K562 (cell line): ENCODE data around the gene CTBS.

Experiments used
- ELF4 ChIP-seq: fragments of 450-650 bp; formaldehyde crosslinking; IDR thresholded peaks from 2 replicates; pipeline ENCODE4 v1.4.0; 2022; ENCODE audit warnings: missing genetic modification characterization
- GABPB1 ChIP-seq: sonication (generic); formaldehyde crosslinking; IDR thresholded peaks from 2 replicates; pipeline ENCODE4 v1.8.0; 2022; ENCODE audit warnings: mild to moderate bottlenecking, missing genetic modification reagents
- MIER1 ChIP-seq: fragments of 450-650 bp; IDR thresholded peaks from 2 replicates; pipeline ENCODE4 v1.6.1; 2016; ENCODE audit warnings: antibody characterized with exemption, mild to moderate bottlenecking, low read depth
- NFIX ChIP-seq: fragments of 250-450 bp; sonication (Bioruptor Pico); IDR thresholded peaks from 2 replicates; pipeline ENCODE4 v1.4.0; 2020; ENCODE audit warnings: low read depth, mild to moderate bottlenecking, moderate library complexity
- NFRKB ChIP-seq: fragments of 450-650 bp; IDR thresholded peaks from 2 replicates; pipeline ENCODE4 v1.6.1; 2016; ENCODE audit warnings: low read depth
- TCF7L2 ChIP-seq: fragments of 150-350 bp; IDR thresholded peaks from 2 replicates; pipeline ENCODE4 v1.6.1; 2016; ENCODE audit warnings: low read depth, mild to moderate bottlenecking, low read length, moderate library complexity
- ZBTB8A ChIP-seq: fragments of 450-650 bp; IDR thresholded peaks from 2 replicates; pipeline ENCODE4 v1.6.1; 2018; ENCODE audit warnings: mild to moderate bottlenecking, moderate library complexity; ENCODE audit not compliant: partially characterized antibody
- ZNF274 ChIP-seq: IDR thresholded peaks from 2 replicates; pipeline ENCODE4 v1.6.1; 2011; ENCODE audit warnings: low read depth, mild to moderate bottlenecking, low read length, moderate library complexity, borderline replicate concordance
- ZNF41 ChIP-seq: fragments of 250-450 bp; sonication (Bioruptor Pico); conservative IDR thresholded peaks from 2 replicates; pipeline ENCODE4 v1.4.0; 2020; ENCODE audit warnings: mild to moderate bottlenecking
- ZNF717 ChIP-seq: fragments of 250-450 bp; sonication (Bioruptor Pico); IDR thresholded peaks from 2 replicates; pipeline ENCODE4 v1.5.0; 2021
- ZNF76 ChIP-seq: fragments of 250-450 bp; sonication (Bioruptor Pico); IDR thresholded peaks from 2 replicates; pipeline ENCODE4 v1.4.0; 2020; ENCODE audit warnings: mild to moderate bottlenecking, moderate library complexity, borderline replicate concordance
- TF ChIP-seq, protein P1 (sequence below), 3 experiments: IDR thresholded peaks in 2 of 3; conservative IDR thresholded peaks in 1 of 3; 2 replicates each; pipeline ENCODE4 v1.5.1; 2011 to 2012; ENCODE audit warnings: low read length in 3 of 3, mild to moderate bottlenecking in 3 of 3, control low read depth in 2 of 3, improper control_type of control experiment in 1 of 3, inconsistent platforms in 1 of 3, low read depth in 1 of 3, mixed read lengths in 1 of 3, moderate library complexity in 1 of 3; ENCODE audit not compliant: insufficient read depth in 2 of 3

DNA sequence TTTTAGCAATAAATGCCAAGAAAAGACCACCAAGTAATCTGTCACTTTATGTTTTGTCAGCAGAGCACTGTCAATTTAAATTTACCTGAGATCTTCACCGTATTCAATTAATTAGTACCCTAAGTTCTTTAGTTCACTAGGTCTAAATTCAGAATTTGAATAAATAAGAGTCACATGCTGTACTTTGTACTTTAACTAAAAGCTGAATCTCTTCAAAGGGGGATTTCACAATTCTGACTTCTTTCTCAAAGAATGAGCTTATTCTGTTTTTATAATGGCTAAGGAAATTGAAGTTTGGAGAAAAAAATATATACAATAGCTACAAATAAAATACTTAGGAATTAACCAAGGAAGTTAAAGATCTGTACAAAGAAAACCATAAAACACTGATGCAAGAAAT is 65.7 kb downstream of the CTBS start:
- TF ChIP-seq NFRKB (no peak), TCF7L2 (no peak), NFIX (CRISPR knock-in tag) (no peak), MIER1 (no peak), ZNF41 (CRISPR knock-in tag) (no peak), ZNF274 (no peak), ZNF717 (CRISPR knock-in tag) (no peak), ELF4 (no peak), ZNF76 (no peak), ZBTB8A (no peak), GABPB1 (CRISPR knock-in tag) (no peak)
- TF ChIP-seq, protein P1, sequence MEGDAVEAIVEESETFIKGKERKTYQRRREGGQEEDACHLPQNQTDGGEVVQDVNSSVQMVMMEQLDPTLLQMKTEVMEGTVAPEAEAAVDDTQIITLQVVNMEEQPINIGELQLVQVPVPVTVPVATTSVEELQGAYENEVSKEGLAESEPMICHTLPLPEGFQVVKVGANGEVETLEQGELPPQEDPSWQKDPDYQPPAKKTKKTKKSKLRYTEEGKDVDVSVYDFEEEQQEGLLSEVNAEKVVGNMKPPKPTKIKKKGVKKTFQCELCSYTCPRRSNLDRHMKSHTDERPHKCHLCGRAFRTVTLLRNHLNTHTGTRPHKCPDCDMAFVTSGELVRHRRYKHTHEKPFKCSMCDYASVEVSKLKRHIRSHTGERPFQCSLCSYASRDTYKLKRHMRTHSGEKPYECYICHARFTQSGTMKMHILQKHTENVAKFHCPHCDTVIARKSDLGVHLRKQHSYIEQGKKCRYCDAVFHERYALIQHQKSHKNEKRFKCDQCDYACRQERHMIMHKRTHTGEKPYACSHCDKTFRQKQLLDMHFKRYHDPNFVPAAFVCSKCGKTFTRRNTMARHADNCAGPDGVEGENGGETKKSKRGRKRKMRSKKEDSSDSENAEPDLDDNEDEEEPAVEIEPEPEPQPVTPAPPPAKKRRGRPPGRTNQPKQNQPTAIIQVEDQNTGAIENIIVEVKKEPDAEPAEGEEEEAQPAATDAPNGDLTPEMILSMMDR (IDR thresholded peaks at IDR 0.05 in 2 of 3, conservative IDR thresholded peaks at IDR 0.05 in 1 of 3; ENCODE audit: insufficient read depth in 2 of 3, low read depth in 1 of 3, low read length in 3 of 3), result no peak
